ENCODE data around the gene RAD54L.

- no peak for TF ChIP-seq EP300 (IDR thresholded peaks at IDR 0.05; ENCODE audit: borderline replicate concordance in 1 of 2, low read depth in 1 of 2, low read length in 1 of 2)
- TF ChIP-seq RAD21 (IDR thresholded peaks at IDR 0.05; ENCODE audit: low read length), result no peak
- no peak for TF ChIP-seq JUND (IDR thresholded peaks at IDR 0.05)
- no peak for TF ChIP-seq SIN3A (IDR thresholded peaks at IDR 0.05; ENCODE audit: borderline replicate concordance, low read depth, low read length)
- no peak for TF ChIP-seq TAF1 (IDR thresholded peaks at IDR 0.05; ENCODE audit: borderline replicate concordance, low read depth, low read length)
- TF ChIP-seq, protein P1, sequence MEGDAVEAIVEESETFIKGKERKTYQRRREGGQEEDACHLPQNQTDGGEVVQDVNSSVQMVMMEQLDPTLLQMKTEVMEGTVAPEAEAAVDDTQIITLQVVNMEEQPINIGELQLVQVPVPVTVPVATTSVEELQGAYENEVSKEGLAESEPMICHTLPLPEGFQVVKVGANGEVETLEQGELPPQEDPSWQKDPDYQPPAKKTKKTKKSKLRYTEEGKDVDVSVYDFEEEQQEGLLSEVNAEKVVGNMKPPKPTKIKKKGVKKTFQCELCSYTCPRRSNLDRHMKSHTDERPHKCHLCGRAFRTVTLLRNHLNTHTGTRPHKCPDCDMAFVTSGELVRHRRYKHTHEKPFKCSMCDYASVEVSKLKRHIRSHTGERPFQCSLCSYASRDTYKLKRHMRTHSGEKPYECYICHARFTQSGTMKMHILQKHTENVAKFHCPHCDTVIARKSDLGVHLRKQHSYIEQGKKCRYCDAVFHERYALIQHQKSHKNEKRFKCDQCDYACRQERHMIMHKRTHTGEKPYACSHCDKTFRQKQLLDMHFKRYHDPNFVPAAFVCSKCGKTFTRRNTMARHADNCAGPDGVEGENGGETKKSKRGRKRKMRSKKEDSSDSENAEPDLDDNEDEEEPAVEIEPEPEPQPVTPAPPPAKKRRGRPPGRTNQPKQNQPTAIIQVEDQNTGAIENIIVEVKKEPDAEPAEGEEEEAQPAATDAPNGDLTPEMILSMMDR (IDR thresholded peaks at IDR 0.05), result no peak
- no peak for TF ChIP-seq YY1 (IDR thresholded peaks at IDR 0.05; ENCODE audit: low read depth)
- no peak for TF ChIP-seq CHD2 (IDR thresholded peaks at IDR 0.05; ENCODE audit: low read length, partially characterized antibody)
- TF ChIP-seq USF2 (IDR thresholded peaks at IDR 0.05; ENCODE audit: borderline replicate concordance, low read depth, low read length), result no peak
- TF ChIP-seq POLR2AphosphoS5 (IDR thresholded peaks at IDR 0.05; ENCODE audit: low read depth, low read length), result no peak
- TF ChIP-seq, protein P2, sequence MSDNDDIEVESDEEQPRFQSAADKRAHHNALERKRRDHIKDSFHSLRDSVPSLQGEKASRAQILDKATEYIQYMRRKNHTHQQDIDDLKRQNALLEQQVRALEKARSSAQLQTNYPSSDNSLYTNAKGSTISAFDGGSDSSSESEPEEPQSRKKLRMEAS (IDR thresholded peaks at IDR 0.05; ENCODE audit: low read depth), result no peak
- TF ChIP-seq ZBTB33 (IDR thresholded peaks at IDR 0.05; ENCODE audit: borderline replicate concordance, low read depth), result no peak
- no peak for TF ChIP-seq EZH2phosphoT487 (IDR thresholded peaks at IDR 0.05; ENCODE audit: borderline replicate concordance, low read depth)
Measured at GRCh38 chr1:46205141-46205540, 42.4 kb upstream of the RAD54L start.
